Measurements from ENCODE around the gene WWOX. TPM values are rescaled to one million over a fixed set of nuclear protein-coding genes. Genes with fewer than 3 reads are reported as not detected.

The WWOX gene
- total RNA-seq, 2 experiments from 2014 or later, result 19.1 to 23.7 TPM

- Mint-ChIP-seq H3K4me1 (ENCODE audit: low read depth) (peaks cover 7% of the 10 kb centered on the region), H3K4me3 (no peak overlapping the region), H3K27ac (no peak overlapping the region), H3K9me3 (peaks cover 2% of the 10 kb centered on the region), H3K27me3 (no peaks in the 10 kb centered on the region), H3K36me3 (ENCODE audit: low read depth) (peaks cover 4% of the 10 kb centered on the region)
- POLR2A ChIA-PET, result no interaction called here
- ATAC-seq (no peak), DNase-seq (no peak)
- CTCF ChIA-PET, result no interaction called here
- intact Hi-C loops (cut with micrococcal nuclease), result no loop called here
- no peak for TF ChIP-seq CTCF (IDR thresholded peaks at IDR 0.05)
Measured at GRCh38 chr16:78906135-78906534, 806.7 kb downstream of the WWOX start.

- ATAC-seq, result no peak
- Mint-ChIP-seq H3K9me3 (peaks cover 6% of the 10 kb centered on the region), H3K27me3 (no peaks in the 10 kb centered on the region), H3K4me3 (no peak overlapping the region), H3K4me1 (ENCODE audit: low read depth) (no peaks in the 10 kb centered on the region), H3K36me3 (ENCODE audit: low read depth) (peaks cover 4% of the 10 kb centered on the region), H3K27ac (no peak overlapping the region)
- ChIA-PET CTCF (no interaction called here), POLR2A (no interaction called here)
- no peak for TF ChIP-seq CTCF (IDR thresholded peaks at IDR 0.05)
- no peak for DNase-seq
- intact Hi-C loops (cut with micrococcal nuclease), result no loop called here
Measured at GRCh38 chr16:78909226-78909625, 809.8 kb downstream of the WWOX start.

- Mint-ChIP-seq H3K27ac (no peak overlapping the region), H3K4me1 (ENCODE audit: low read depth) (no peaks in the 10 kb centered on the region), H3K9me3 (peaks cover 26% of the 10 kb centered on the region), H3K36me3 (ENCODE audit: low read depth) (peaks cover 3% of the 10 kb centered on the region), H3K27me3 (no peaks in the 10 kb centered on the region), H3K4me3 (no peak overlapping the region)
- intact Hi-C loops (cut with micrococcal nuclease), result no loop called here
- ATAC-seq (no peak), DNase-seq (no peak)
- TF ChIP-seq CTCF (IDR thresholded peaks at IDR 0.05), result no peak
- CTCF ChIA-PET, result no interaction called here
- POLR2A ChIA-PET, result no interaction called here
Measured at GRCh38 chr16:78915811-78916345, 816.4 kb downstream of the WWOX start.

GRCh38 chr16:78916928-78917545 lies 817.6 kb downstream of the WWOX start:
- Mint-ChIP-seq H3K9me3 (peaks cover 33% of the 10 kb centered on the region), H3K4me3 (no peak overlapping the region), H3K36me3 (ENCODE audit: low read depth) (peaks cover 5% of the 10 kb centered on the region), H3K27me3 (no peaks in the 10 kb centered on the region), H3K27ac (no peak overlapping the region), H3K4me1 (ENCODE audit: low read depth) (no peaks in the 10 kb centered on the region)
- intact Hi-C loops (cut with micrococcal nuclease), result no loop called here
- TF ChIP-seq CTCF (IDR thresholded peaks at IDR 0.05), result no peak
- ATAC-seq, result no peak
- ChIA-PET CTCF (no interaction called here), POLR2A (no interaction called here)
- DNase-seq, result no peak

- TF ChIP-seq CTCF (IDR thresholded peaks at IDR 0.05), result no peak
- peaks cover 35% of the 10 kb centered on the region for H3K9me3 Mint-ChIP-seq
- ChIA-PET POLR2A (no interaction called here), CTCF (no interaction called here)
- DNase-seq, result no peak
- no peak overlapping the region for H3K4me3 Mint-ChIP-seq
- peaks cover 9% of the 10 kb centered on the region for H3K36me3 Mint-ChIP-seq (ENCODE audit: low read depth)
- no peak for ATAC-seq
- H3K27ac Mint-ChIP-seq, result no peak overlapping the region
- intact Hi-C loops (cut with micrococcal nuclease), result no loop called here
- no peaks in the 10 kb centered on the region for H3K4me1 Mint-ChIP-seq (ENCODE audit: low read depth)
- no peaks in the 10 kb centered on the region for H3K27me3 Mint-ChIP-seq
Measured at GRCh38 chr16:78918805-78919305, 819.4 kb downstream of the WWOX start.

Data from activated CD8-positive, alpha-beta T cell treated with anti-CD3 and anti-CD28 coated beads for 36 hours (primary cell).